IMR-90 (cell line): Measurements from ENCODE around the gene ARL4C. TPM values are rescaled to one million over a fixed set of nuclear protein-coding genes. Genes with fewer than 3 reads are reported as not detected.
A peak's percentile ranks its signal among the peaks of the same experiment; 100 is the strongest.

ENCODE experiments used
- ATAC-seq: fragments of 200-7000 bp; cut with Tn5 transposase; 2 replicates; pipeline ENCODE4 v1.9.1; 2020; ENCODE audit warnings: low read depth, mild to moderate bottlenecking, moderate library complexity
- BruUV-seq: library from RNA; stranded (reverse); fragments of 400-500 nt; replicated peaks from 2 replicates; lab custom pipeline; 2021; lab: Mats Ljungman, UMichigan
- CTCF ChIA-PET: fragments of 300-600 bp; formaldehyde crosslinking; extraction: SDS; loops from one replicate; lab custom pipeline; 2021; ENCODE audit warnings: antibody characterized with exemption; lab: Yijun Ruan, JAX
- POLR2A ChIA-PET: fragments of 300-600 bp; sonication (Branson Sonifier 250); formaldehyde crosslinking; loops from one replicate; lab custom pipeline; 2022; ENCODE audit warnings: antibody characterized with exemption; ENCODE audit not compliant: unreplicated experiment; lab: Charles Lee
- DNase-seq: peaks from one replicate; pipeline ENCODE4 v3.0.0; 2013
- H2AFZ ChIP-seq: replicated peaks from 2 replicates; pipeline ENCODE3; 2013; ENCODE audit warnings: low read length, mild to moderate bottlenecking; ENCODE audit not compliant: poor library complexity
- H2AK5ac ChIP-seq: 2 replicates; pipeline ENCODE4 v1.6.1; 2013; ENCODE audit warnings: low read depth, low read length, inconsistent platforms
- H2AK9ac ChIP-seq: replicated peaks from 2 replicates; pipeline ENCODE3; 2013; ENCODE audit warnings: mild to moderate bottlenecking, low read depth, low read length, moderate library complexity; ENCODE audit not compliant: poor library complexity
- H2BK120ac ChIP-seq: 2 replicates; pipeline ENCODE4 v1.6.1; 2013; ENCODE audit warnings: low read depth, low read length, inconsistent platforms
- H2BK15ac ChIP-seq: 3 replicates; pipeline ENCODE4 v1.6.1; 2013; ENCODE audit warnings: low read depth, low read length, inconsistent platforms
- H2BK20ac ChIP-seq: 2 replicates; pipeline ENCODE4 v1.6.1; 2013; ENCODE audit warnings: low read depth, mild to moderate bottlenecking, inconsistent platforms, low read length, moderate library complexity
- H2BK5ac ChIP-seq: 2 replicates; pipeline ENCODE4 v1.6.1; 2013; ENCODE audit warnings: mild to moderate bottlenecking, low read depth, low read length, inconsistent platforms; ENCODE audit not compliant: poor library complexity, severe bottlenecking
- H3K14ac ChIP-seq: replicated peaks from 2 replicates; pipeline ENCODE4 v1.6.1; 2013; ENCODE audit warnings: low read depth, low read length, inconsistent platforms
- H3K18ac ChIP-seq: 2 replicates; pipeline ENCODE4 v1.6.1; 2013; ENCODE audit warnings: low read depth, low read length, control low read depth
- H3K23ac ChIP-seq: 2 replicates; pipeline ENCODE4 v1.6.1; 2013; ENCODE audit warnings: low read depth, low read length, inconsistent platforms
- H3K27ac ChIP-seq: 2 replicates; pipeline ENCODE4 v1.5.1; 2013; ENCODE audit warnings: mild to moderate bottlenecking, control low read depth, low read length; ENCODE audit not compliant: insufficient read depth
- H3K27me3 ChIP-seq: 2 replicates; pipeline ENCODE4 v1.6.1; 2013; ENCODE audit warnings: low read length; ENCODE audit not compliant: control insufficient read depth, insufficient read depth
- H3K36me3 ChIP-seq: 2 replicates; pipeline ENCODE4 v1.6.1; 2013; ENCODE audit warnings: low read length, mixed read lengths; ENCODE audit not compliant: control insufficient read depth, insufficient read depth
- H3K4ac ChIP-seq: 2 replicates; pipeline ENCODE4 v1.6.1; 2013; ENCODE audit warnings: low read depth, low read length, inconsistent platforms
- H3K4me1 ChIP-seq: 2 replicates; pipeline ENCODE4 v1.6.1; 2013; ENCODE audit warnings: low read length, mixed read lengths; ENCODE audit not compliant: control insufficient read depth, insufficient read depth
- H3K4me2 ChIP-seq: 2 replicates; pipeline ENCODE4 v1.6.1; 2013; ENCODE audit warnings: low read depth, mild to moderate bottlenecking, control low read depth, low read length, moderate library complexity
- H3K4me3 ChIP-seq: 2 replicates; pipeline ENCODE4 v1.5.1; 2013; ENCODE audit warnings: low read depth, mild to moderate bottlenecking, control low read depth, low read length, moderate library complexity; ENCODE audit not compliant: insufficient read depth
- H3K56ac ChIP-seq: 2 replicates; pipeline ENCODE4 v1.6.1; 2013; ENCODE audit warnings: low read length, inconsistent platforms; ENCODE audit not compliant: insufficient read depth; ENCODE audit errors: extremely low read depth
- H3K79me1 ChIP-seq, 2 experiments: 2 replicates each; pipeline ENCODE4 v1.6.1; 2013; ENCODE audit warnings: low read length in 2 of 2, inconsistent platforms in 1 of 2, low read depth in 1 of 2
- H3K9ac ChIP-seq: 2 replicates; pipeline ENCODE4 v1.6.1; 2013; ENCODE audit warnings: low read depth, low read length, control low read depth
- H3K9me1 ChIP-seq: 2 replicates; pipeline ENCODE4 v1.6.1; 2013; ENCODE audit warnings: low read length, inconsistent platforms; ENCODE audit not compliant: insufficient read depth
- H3K9me3 ChIP-seq: 2 replicates; pipeline ENCODE4 v1.6.1; 2013; ENCODE audit warnings: low read length; ENCODE audit not compliant: control insufficient read depth, insufficient read depth
- H4K20me1 ChIP-seq: 2 replicates; pipeline ENCODE4 v1.6.1; 2013; ENCODE audit warnings: low read length, inconsistent platforms; ENCODE audit not compliant: insufficient read depth
- H4K5ac ChIP-seq: 2 replicates; pipeline ENCODE4 v1.6.1; 2013; ENCODE audit warnings: mild to moderate bottlenecking, low read depth, low read length, control low read depth
- H4K8ac ChIP-seq, 2 experiments: 2 replicates each; pipeline ENCODE4 v1.6.1; 2013; ENCODE audit warnings: low read depth in 2 of 2, low read length in 2 of 2, control low read depth in 1 of 2, inconsistent platforms in 1 of 2
- H4K91ac ChIP-seq: 2 replicates; pipeline ENCODE4 v1.6.1; 2013; ENCODE audit warnings: low read depth, low read length, inconsistent platforms; ENCODE audit not compliant: insufficient read depth
- CEBPB ChIP-seq: IDR thresholded peaks from 2 replicates; pipeline ENCODE4 v1.6.1; 2012; ENCODE audit warnings: low read depth, low read length, improper control_type of control experiment
- CTCF ChIP-seq: conservative IDR thresholded peaks from 2 replicates; pipeline ENCODE4 v1.5.1; 2012; ENCODE audit warnings: mild to moderate bottlenecking, low read depth, low read length, improper control_type of control experiment
- WGBS, 2 experiments: methylation state at CpG; one replicate each; pipeline versions ENCODE4 v1.1.5 to v1.1.7; 2013; ENCODE audit warnings: missing lambda C conversion rate in 2 of 2; ENCODE audit not compliant: insufficient read length in 1 of 2; ENCODE audit errors: extremely low coverage in 2 of 2; 5-methylcytosine and 5-hydroxymethylcytosine counted together
- dilution Hi-C: fragments of 300-500 bp; cut with HindIII; formaldehyde crosslinking; loops from one replicate; pipeline ENCODE4 v1.14.3; 2018; ENCODE audit warnings: low sequenced_read_pairs; ENCODE audit not compliant: unreplicated experiment
- in situ Hi-C: fragments of 300-500 bp; cut with MboI; formaldehyde crosslinking; loops from 3 replicates; pipeline ENCODE4 v1.14.3; 2019; ENCODE audit warnings: low sequenced_read_pairs, inconsistent platforms, mixed read lengths
- intact Hi-C: fragments of 100-400 bp; cut with micrococcal nuclease; formaldehyde crosslinking; loops from 2 replicates; pipeline ENCODE4 v1.10.0; 2022
- polyA plus RNA-seq, 3 experiments: library from polyadenylated mRNA; depleted of rRNA; stranded (reverse); fragments of >200 nt; gene quantifications; 2 replicates each; pipeline ENCODE4 v1.2.3, GENCODE V29; 2012; ENCODE audit warnings: low replicate concordance in 1 of 3
- total RNA-seq: library from RNA; depleted of rRNA; stranded (reverse); fragments of >200 nt; gene quantifications from 2 replicates; pipeline ENCODE4 v1.2.3, GENCODE V29; 2012

The ARL4C gene
- total and polyA plus RNA-seq, 2 of the 4 experiments (the other 2 are of a cell fraction) = 7.7 to 8.2 TPM

DNA sequence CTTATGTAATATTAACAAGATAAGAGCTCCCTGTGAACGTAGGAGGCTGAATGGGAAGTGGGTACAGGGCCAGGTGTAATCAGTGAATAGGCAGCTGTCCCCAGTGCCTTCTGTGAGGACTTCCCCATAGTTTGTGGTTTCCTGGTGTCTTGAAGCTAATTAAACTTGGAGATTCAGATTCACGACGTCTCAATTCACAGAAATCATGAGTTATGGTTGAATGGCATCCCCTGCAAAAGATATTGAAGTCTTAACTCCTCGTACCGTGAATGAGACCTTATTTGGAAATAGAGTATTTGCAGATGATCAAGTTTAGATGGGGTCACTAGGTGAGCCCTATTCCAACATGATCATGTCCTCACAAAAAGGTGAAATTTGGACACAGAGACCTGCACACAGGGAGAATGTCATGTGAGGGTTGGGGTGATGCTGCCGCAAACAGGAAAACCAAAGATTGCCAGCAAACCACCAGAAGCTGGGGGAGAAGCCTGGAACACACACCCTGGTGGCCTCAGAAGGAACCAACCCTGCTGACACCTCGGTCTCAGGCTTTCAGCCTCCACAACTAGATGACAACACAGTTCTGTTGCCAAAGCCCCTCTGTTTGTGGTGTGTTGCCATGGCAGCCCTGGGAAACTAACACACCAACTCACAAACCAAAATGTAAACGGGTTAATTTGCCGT, 13.2 kb downstream of the ARL4C start:
- no peak overlapping the region for H4K8ac ChIP-seq
- H2BK15ac ChIP-seq = no peak overlapping the region
- POLR2A ChIA-PET = no interaction called here
- H3K4me1 ChIP-seq = no peaks in the 10 kb centered on the region
- no peak overlapping the region for H2AK5ac ChIP-seq
- H3K18ac ChIP-seq = no peak overlapping the region
- DNase-seq = no peak
- H2BK5ac ChIP-seq = no peak overlapping the region
- H3K23ac ChIP-seq = no peak overlapping the region
- no peaks in the 10 kb centered on the region for H4K20me1 ChIP-seq
- H2BK20ac ChIP-seq = no peak overlapping the region
- no peak overlapping the region for H3K4me3 ChIP-seq
- H3K9me1 ChIP-seq = no peaks in the 10 kb centered on the region; the same call in 1 of the 2 replicates
- no peak overlapping the region for H2AK9ac ChIP-seq
- no peak for ATAC-seq
- H3K27ac ChIP-seq = no peak overlapping the region
- H3K79me1 ChIP-seq = no peaks in the 10 kb centered on the region; a peak in 1 of 4 replicates
- H3K14ac ChIP-seq = no peak overlapping the region
- no peak overlapping the region for H4K5ac ChIP-seq
- dilution Hi-C loops = no loop called here
- TF ChIP-seq CEBPB = no peak
- TF ChIP-seq CTCF = 0 out of 2 replicates have a peak, but pooled peaks have one; percentile 10
- H3K36me3 ChIP-seq = no peaks in the 10 kb centered on the region
- in situ Hi-C loops = no loop called here
- no peaks in the 10 kb centered on the region for H3K9me3 ChIP-seq
- H2BK120ac ChIP-seq = no peak overlapping the region
- H3K4ac ChIP-seq = no peak overlapping the region
- H3K4me2 ChIP-seq = no peak overlapping the region
- BruUV-seq = no TSS peak
- intact Hi-C loops = no loop called here
- CTCF ChIA-PET = no interaction called here
- no peaks in the 10 kb centered on the region for H3K27me3 ChIP-seq
- 80% methylated on average over 2 of the region's 9 CpGs; no CpG with 5 or more reads in 1 of the 2 experiments for WGBS, 2 experiments
- H4K91ac ChIP-seq = no peak overlapping the region
- H3K9ac ChIP-seq = no peak overlapping the region
- H2AFZ ChIP-seq = no peak overlapping the region
- H3K56ac ChIP-seq = no peak overlapping the region
